T1000 (cell line): ENCODE results near the gene GNAT2.

Experiments
- DNase-seq: peaks from one replicate; lab custom pipeline; 2025; ENCODE audit warnings: mixed read lengths; lab: John Stamatoyannopoulos, UW

The GNAT2 gene

DNA sequence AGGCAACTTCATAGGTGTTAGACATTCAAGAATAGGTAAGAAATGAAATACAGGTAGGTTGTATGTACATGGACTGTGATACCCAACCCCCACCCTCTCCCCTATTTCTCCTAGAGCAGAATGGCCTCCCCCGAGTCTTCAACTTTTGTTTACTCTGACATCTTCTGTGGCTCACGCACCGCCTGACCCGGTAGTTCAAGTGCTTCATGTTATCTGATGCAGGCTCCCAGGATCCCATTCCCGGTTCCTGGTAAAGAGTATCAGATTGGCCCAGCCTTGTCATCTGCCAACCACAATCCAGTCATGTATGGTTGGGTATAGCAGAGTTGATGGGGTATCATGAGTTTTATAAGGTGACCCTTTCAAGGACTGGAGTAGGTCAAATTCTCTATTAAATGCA lies 61.9 kb downstream of the GNAT2 start:
- DNase-seq: no peak

GRCh38 chr1:109556563-109556962 lies 62.9 kb downstream of the GNAT2 start:
- DNase-seq: no peak
